Measurements from ENCODE around the gene DLG4. TPM values are rescaled to one million over a fixed set of nuclear protein-coding genes. Genes with fewer than 3 reads are reported as not detected.

DLG4 gene
- total RNA-seq, 2 experiments from 2014 or later = 9.5 to 9.7 TPM

DNA sequence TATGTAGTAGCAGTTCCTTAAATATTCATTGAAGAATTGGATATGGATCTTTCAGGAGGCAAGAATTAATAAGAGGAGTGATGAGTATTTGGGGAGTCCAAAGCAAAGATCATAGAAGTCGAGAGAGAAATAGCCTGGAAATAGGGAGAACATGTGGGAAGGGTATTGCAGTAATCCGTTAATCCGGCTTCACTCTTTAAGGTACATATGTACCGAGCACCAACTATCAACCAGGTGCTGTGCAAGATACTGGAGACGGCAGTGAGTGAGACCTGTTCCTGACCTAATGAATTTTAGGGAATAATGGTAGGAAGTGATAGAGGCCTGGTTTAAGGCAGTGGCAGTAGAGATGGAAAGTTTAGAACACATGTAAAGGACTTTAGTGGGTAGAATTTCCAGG, 33.4 kb upstream of the DLG4 start:
- intact Hi-C loops (cut with micrococcal nuclease) = no loop called here
- DNase-seq = no peak
- peak overlapping the region; percentile 91 for H3K4me3 Mint-ChIP-seq
- H3K27me3 Mint-ChIP-seq = no peaks in the 10 kb centered on the region
- H3K9me3 Mint-ChIP-seq = no peaks in the 10 kb centered on the region
- peak overlapping the region; percentile 100 for H3K27ac Mint-ChIP-seq
- ChIA-PET CTCF (no interaction called here), POLR2A (no interaction called here)
- peaks cover 32% of the 10 kb centered on the region for H3K4me1 Mint-ChIP-seq (ENCODE audit: low read depth)
- TF ChIP-seq, protein P1, sequence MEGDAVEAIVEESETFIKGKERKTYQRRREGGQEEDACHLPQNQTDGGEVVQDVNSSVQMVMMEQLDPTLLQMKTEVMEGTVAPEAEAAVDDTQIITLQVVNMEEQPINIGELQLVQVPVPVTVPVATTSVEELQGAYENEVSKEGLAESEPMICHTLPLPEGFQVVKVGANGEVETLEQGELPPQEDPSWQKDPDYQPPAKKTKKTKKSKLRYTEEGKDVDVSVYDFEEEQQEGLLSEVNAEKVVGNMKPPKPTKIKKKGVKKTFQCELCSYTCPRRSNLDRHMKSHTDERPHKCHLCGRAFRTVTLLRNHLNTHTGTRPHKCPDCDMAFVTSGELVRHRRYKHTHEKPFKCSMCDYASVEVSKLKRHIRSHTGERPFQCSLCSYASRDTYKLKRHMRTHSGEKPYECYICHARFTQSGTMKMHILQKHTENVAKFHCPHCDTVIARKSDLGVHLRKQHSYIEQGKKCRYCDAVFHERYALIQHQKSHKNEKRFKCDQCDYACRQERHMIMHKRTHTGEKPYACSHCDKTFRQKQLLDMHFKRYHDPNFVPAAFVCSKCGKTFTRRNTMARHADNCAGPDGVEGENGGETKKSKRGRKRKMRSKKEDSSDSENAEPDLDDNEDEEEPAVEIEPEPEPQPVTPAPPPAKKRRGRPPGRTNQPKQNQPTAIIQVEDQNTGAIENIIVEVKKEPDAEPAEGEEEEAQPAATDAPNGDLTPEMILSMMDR (IDR thresholded peaks at IDR 0.05) = no peak
- ATAC-seq = no peak
- peaks cover 41% of the 10 kb centered on the region for H3K36me3 Mint-ChIP-seq (ENCODE audit: low read depth)

DNA sequence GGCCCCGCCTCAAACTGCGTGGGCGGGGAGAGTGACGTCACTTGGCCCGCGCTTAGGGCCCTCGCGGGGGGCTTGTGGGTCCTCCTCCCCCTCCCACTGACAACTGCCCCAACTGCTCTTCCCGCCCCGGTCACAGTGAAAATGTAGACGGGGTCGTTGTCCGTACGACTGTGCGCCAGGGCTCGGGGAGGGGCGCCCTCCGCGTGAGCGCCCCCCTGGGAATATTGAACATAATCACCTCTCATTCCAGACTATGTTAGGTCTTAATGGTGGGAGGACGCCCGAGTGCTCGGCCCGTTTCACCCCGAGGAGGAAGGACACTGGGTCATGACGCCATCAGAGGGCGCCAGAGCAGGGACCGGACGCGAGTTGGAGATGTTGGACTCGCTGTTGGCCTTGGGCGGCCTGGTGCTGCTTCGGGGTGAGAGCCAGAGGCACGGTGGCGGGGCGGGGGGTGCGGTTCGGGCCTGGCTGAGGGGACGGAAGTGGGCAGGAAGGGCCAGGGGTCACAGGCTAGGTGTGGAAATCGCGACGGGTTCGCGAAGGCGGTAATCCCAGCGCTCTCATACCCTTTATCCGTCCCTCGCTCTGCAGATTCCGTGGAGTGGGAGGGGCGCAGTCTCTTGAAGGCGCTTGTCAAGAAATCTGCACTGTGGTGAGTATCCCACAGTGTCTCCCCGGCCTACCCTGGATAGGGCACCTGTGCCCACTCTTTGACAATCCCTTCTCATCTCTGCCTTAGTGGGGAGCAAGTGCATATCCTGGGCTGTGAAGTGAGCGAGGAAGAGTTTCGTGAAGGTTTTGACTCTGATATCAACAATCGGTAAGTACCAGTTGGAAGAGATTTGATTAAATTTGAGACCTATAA, 32.8 kb upstream of the DLG4 start, which contains the start of gene ELP5:
Gene ELP5, plus strand, starts transcription at position 40 of the 868 bp plus-strand sequence. Its CDS starts 336 bp downstream, at position 376.
- DNase-seq = peak; percentile 96
- Mint-ChIP-seq H3K27me3 (no peaks in the 10 kb centered on the region), H3K9me3 (no peaks in the 10 kb centered on the region), H3K36me3 (ENCODE audit: low read depth) (peaks cover 41% of the 10 kb centered on the region), H3K27ac (peak within 1 kb of the TSS; percentile 100), H3K4me3 (peak within 1 kb of the TSS; percentile 91), H3K4me1 (ENCODE audit: low read depth) (peaks cover 35% of the 10 kb centered on the region)
- peak; percentile 69 for ATAC-seq
- ChIA-PET CTCF (no interaction called here), POLR2A (interaction anchor here (1.1 to 5.0 kb wide), 2 partner anchors 12 to 32 kb away, joined by 7 to 67 read pairs; partner anchors contain the start of genes GABARAP and PHF23)
- TF ChIP-seq, protein P1 (IDR thresholded peaks at IDR 0.05) = no peak
- intact Hi-C loops (cut with micrococcal nuclease) = no loop called here

DNA sequence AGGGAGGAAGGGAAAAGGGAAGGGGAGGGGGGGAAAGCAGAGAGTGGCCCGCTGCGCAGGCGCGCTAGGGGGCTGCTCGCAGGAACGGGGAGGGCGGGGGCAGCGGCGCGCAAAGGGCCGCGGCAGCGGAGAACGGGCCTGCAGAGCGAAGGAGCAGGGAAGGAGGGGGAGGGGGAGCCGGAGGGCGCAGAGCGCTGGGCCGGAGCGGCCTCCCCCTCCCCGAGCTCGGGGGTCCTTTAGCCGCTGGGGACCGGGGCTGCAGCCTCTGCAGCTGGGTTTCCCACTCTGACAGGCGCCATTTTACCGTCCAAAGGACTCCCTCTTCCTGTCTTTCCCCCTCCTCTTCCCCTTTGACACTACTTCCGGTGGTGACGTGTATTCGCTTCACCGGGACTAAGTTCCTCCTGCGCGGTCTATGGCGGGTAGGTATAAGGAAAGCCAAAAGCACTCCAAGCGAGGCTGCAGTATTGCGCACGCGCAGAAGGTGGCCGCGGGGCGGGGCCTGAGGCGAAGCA, 32.1 kb upstream of the DLG4 start, which contains the start of gene CTDNEP1:
Gene CTDNEP1, minus strand, starts transcription at position 74 of the 515 bp plus-strand sequence. CDS start 438 bp downstream, outside the sequence.
- peak within 1 kb of the TSS; percentile 91 for H3K4me3 Mint-ChIP-seq
- intact Hi-C loops (cut with micrococcal nuclease) = no loop called here
- peaks cover 36% of the 10 kb centered on the region for H3K4me1 Mint-ChIP-seq (ENCODE audit: low read depth)
- peak; percentile 99 for DNase-seq
- CTCF ChIA-PET = interaction anchor here (0.9 to 1.2 kb wide), 2 partner anchors 31 to 206 kb away, joined by 3 to 4 read pairs; no protein-coding TSS in a partner anchor
- ATAC-seq = peak; percentile 92
- no peaks in the 10 kb centered on the region for H3K9me3 Mint-ChIP-seq
- H3K27me3 Mint-ChIP-seq = no peaks in the 10 kb centered on the region
- H3K36me3 Mint-ChIP-seq (ENCODE audit: low read depth) = peaks cover 39% of the 10 kb centered on the region
- H3K27ac Mint-ChIP-seq = peak within 1 kb of the TSS; percentile 100
- TF ChIP-seq, protein P1 (IDR thresholded peaks at IDR 0.05) = no peak
- POLR2A ChIA-PET = interaction anchor here (0.7 to 5.0 kb wide), 7 partner anchors 8 to 62 kb away, joined by 3 to 67 read pairs (median 5); partner anchors contain the start of genes ACADVL, DLG4, GABARAP and PHF23

DNA sequence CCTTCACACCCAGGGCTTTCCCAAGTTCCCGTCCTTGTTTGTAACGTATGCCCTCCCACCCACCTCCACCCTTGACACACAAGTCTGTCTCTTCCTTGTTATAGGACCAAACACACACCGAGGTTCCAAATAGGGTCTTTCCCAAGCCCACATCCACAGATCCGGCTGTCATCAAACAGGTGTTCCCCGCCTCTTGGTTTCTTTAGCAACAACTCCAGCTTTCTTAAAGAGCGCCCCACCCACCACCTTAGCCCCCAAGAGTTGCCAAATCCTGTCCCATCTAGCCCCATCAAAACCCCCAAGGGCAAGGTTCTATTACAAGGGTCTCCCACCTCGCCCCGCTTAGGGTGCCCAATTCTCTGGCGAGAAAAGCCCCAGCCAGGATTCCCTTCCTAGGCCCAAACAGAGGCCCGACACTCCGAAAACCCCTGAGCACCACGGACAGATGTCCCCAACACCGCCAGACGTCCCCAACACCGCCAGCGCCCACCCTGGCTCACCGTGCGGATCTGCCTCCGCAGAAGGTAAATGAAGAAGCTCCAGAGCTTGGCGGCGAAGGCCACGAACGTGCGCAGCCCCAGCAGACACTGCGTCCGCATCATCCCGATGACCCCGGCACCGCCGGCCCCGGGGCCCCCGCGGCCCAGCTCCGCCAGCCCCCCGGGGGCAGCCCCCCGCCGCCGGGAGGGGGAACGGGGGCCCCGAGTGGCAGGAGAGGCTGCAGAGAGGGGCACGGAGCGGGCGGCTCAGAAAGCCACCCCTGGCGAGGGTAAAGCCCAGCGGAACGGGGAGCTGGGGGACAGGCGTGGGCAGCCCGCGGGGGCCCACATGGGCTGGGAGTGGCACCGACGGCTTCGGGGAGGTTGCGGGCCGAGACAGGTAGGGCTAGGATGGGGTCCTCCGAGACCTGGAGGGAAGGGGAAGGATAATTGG, 31.3 kb upstream of the DLG4 start:
- peak overlapping the region; percentile 100 for H3K27ac Mint-ChIP-seq
- peaks cover 39% of the 10 kb centered on the region for H3K36me3 Mint-ChIP-seq (ENCODE audit: low read depth)
- TF ChIP-seq, protein P1 (IDR thresholded peaks at IDR 0.05) = no peak
- intact Hi-C loops (cut with micrococcal nuclease) = no loop called here
- ATAC-seq (no peak), DNase-seq (peak; percentile 45)
- H3K4me1 Mint-ChIP-seq (ENCODE audit: low read depth) = peaks cover 40% of the 10 kb centered on the region
- H3K4me3 Mint-ChIP-seq = peak overlapping the region; percentile 91
- H3K27me3 Mint-ChIP-seq = no peaks in the 10 kb centered on the region
- H3K9me3 Mint-ChIP-seq = no peaks in the 10 kb centered on the region
- POLR2A ChIA-PET = interaction anchor here (0.7 to 5.0 kb wide), 8 partner anchors 9 to 63 kb away, joined by 3 to 67 read pairs (median 4); partner anchors contain the start of genes ACADVL, DLG4, GABARAP and PHF23
- CTCF ChIA-PET = interaction anchor here (0.9 to 1.2 kb wide), 3 partner anchors 9 to 205 kb away, joined by 3 to 4 read pairs (median 4); no protein-coding TSS in a partner anchor

Measured in activated CD8-positive, alpha-beta T cell treated with anti-CD3 and anti-CD28 coated beads for 36 hours (primary cell).